TTC549 (cell line): Measurements from ENCODE around the gene TMEM167B.
A peak's percentile ranks its signal among the peaks of the same experiment; 100 is the strongest.
"Not testable (repeated sequence)": the region's sequence is repeated elsewhere in the genome, so short reads cannot be mapped to it uniquely, and the experiment has no call there.

Source experiments
- FAIRE-seq: peaks from 2 replicates; lab custom pipeline; 2012; peaks lifted over from hg19 to GRCh38; lab: Jason Lieb, UNC

Gene TMEM167B

DNA sequence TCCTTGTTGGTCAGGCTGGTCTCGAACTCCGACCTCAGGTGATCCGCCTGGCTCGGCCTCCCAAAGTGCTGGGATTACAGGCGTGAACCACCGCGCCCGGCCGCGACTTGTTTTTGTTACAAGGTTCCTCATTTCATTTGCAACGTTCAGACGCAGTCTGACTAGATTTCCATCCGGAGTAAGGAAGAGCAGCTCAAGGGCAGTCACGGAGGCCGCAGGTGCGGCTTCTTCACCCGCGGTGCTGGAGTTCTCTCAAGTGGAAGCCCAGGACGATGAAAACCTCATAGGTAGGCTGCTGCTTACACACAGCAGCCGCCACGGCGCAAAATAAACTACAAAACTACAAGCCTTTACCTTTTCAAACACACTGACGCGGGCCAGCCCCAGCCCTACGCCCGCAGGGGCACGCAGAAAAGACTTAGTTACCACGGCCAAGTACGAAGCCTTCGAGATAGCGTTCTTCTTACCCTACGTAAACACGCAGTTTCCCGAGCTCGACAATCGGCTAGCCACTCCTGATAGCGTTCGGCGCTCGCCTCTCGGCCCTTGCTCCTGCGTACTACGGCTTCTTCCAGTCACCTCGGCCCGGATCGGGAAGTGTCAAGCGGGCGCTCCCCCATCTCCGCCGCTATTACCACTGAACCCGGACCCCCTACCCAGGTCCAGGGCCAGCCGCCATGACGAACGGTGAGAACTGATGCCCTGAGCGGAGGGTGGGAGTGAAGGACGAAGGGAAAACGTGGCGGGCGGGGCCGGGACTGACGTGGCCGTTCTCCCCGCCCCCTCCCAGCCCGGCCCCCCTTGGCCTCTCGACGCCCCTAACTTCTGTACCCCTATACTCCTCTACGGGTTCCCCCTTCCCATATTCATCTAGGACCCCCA is at the start of gene TMEM167B:
TMEM167B (plus strand) TSS at position 569 of the 882 bp plus-strand sequence; CDS start at position 678, 109 bp downstream.
- FAIRE-seq: no peak

DNA sequence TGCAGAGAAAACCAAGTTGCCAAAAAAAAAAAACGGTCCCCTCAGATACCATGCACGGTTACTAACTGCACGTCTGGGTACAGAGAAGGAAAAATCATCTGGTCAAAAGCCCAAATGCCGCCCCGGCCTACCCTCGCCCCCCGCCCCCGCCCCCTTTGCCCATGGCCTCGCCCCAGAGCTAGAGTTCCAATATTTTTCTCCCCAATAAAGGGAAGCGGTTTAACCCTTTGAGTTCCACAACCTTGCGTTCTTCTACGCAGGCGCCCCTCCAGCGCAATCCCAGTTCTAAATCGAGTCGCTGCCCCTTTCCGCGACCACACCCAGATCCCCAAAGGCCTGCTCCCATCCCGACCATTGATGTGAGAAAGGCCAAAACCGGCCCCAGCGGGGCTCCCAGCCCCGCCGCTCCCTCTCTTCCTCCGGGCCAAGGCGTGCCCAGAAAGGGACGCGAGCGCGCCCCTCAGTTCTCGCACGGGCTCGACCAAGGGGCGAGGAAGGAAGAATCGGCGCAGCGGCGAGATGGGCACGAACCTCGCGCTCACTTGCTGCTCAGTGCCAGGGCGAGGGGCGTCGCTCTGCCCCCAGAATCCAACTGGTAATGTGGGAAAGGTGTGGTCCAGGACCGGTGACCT is 49.5 kb upstream of the TMEM167B start:
- no peak for FAIRE-seq

DNA sequence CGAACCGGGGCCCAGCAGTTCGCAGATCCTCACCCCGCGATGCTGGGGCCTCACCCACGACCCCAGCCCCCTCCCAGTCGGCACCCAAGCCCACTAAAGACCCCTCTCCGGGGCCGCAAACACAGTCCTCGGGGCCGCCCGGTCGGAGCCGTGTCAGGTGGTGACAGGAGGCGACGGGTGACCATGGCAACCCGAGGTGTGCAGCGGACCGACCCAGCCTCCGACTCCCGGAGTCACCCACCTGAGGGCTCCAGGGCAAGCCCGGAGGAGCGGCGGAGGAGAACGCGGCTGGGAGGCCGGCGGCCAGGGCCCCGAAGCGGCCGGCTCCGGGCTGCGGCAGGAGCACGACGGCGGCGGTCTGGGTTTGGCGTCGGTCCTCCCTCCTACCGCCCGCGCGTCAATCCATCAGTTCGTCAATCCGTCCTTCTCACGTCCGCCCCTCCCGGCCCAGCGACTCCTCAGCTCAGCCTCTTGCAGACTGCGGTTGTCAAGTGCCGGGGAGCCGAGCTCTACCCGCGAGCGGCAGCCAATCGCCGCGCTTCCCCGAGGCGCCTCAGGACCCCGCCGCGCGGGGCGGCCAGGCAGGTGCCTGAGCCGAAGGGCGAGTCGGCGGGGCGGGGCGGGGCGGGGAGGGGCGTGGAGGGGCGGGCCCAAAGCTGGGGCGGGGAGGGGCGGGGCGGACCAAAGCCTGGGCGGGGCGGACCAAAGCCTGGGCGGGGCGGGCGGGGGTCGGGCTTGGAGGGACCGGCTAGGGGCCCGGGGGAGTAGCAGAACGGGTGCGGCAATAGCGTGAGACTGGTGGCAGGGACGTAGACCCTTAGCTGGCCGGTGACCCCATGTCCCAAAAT is 48.7 kb upstream of the TMEM167B start, which contains the start of gene WDR47:
WDR47 (minus strand) TSS at position 482 of the 848 bp plus-strand sequence. CDS start 18,590 bp downstream, outside the sequence.
- no peak for FAIRE-seq

- FAIRE-seq: no peak
Observed at GRCh38 chr1:109045595-109045994, 45.0 kb upstream of the TMEM167B start.

- FAIRE-seq: no peak
Observed at GRCh38 chr1:109046671-109047070, 43.9 kb upstream of the TMEM167B start.

DNA sequence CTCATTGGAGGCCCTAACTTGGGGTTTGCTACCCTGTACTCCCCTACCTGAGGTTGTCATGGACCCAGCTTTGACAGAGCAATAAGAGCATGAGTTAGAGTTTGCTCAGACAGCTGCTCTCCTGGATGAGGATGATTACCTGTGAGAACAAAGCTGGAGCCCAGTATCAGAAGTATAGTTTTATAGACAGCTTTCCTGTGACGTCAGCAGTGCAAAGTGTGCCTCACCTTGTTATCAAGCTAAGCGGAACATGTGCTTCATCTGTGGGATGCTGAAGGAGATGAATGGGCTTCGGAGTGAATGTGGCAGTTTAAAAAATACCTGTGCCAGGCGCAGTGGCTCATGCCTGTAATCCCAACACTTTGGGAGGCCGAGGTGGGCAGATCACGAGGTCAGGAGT is 43.2 kb upstream of the TMEM167B start:
- FAIRE-seq: no peak

DNA sequence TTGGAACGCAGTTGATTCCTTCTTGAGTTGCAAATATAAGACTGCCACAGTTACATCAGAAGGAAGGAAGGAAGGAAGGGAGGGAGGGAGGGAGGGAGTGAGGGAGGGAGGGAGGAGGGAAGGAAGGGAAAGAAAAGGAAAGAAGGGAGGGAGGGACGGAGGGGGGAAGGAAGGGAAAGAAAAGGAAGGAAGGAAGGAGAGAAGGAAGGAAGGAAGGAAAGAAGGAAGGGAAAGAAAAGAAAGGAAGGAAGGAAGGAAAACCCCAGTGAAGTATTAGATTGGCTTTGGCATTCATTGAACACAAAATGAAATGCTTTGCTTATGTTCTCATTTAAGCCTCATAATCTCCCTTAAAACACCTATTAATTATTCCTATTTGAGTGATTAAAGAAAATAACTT is 42.2 kb upstream of the TMEM167B start:
- no peak for FAIRE-seq

DNA sequence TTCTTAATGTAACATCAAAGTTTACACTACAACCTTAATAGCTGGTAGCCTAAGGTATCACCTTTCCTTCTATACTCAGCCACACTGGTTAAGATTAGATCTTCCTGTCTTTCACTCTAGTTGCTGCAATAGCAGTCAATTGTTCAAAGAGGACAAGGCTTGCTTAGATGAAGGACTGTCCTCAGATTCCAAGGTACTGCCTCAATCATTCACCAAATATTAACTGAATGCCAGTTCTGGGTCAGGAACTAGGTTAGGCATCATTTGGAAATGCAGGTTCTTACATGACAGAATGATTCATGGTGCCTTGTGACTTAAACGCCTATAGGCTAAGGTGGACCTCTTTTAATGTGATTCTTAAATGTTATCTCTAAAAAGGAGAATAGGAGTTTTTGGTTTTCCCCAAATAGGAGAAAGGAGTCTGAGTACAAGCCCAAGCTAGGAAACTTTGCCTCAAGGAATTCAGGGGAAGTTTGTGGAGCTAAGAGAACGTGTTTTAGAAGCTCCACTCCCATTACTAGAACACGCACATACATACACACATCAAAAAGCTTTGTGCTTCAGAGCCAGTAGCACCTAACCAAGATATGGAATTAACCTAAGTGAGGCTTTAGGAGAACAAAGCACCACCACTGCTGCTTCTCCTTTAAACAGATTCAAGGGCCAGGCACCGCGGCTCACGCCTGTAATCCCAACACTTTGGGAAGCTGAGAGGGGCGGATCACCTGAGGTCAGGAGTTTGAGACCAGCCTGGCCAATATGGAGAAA is 40.2 kb upstream of the TMEM167B start:
- no peak for FAIRE-seq

GRCh38 chr1:109052145-109052544 is 38.4 kb upstream of the TMEM167B start:
- FAIRE-seq: not testable (repeated sequence)

DNA sequence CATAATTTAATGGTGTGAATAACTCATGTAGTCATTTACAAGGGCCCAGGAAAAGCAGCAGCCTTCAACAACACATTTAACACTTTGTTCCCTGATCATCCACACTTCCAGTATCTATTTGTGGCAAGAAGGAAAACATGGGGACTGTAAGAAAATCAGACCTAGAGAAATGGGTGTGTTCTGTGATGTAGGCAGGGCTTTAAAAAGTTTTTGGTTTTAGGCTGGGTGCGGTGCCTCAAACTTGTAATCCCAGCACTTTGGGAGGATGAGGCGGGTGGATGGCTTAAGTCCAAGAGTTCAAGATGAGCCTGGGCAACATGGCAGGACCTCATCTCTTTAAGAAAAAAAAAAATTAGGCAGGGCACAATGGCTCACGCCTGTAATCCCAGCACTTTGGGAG is 34.5 kb upstream of the TMEM167B start:
- FAIRE-seq: no peak

GRCh38 chr1:109059026-109059425 is 31.5 kb upstream of the TMEM167B start:
- FAIRE-seq: no peak

DNA sequence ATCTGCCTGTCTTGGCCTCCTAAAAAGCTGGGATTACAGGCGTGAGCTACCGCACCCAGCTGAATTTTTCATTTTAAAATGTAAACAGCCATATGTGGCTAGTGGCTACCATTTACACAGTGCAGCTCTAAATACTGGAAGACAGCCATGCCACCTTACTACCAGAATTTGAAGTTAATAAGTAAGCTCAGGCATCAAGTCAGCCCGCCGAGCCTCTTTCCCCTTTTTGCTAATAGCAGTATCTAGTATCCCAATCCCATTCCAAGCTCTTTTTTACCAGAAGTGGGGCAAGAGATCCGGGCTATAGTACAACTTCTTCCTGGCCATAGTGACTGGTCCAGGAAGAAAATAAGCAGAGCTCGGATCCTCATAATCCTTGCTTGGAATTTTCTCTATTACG is 29.9 kb upstream of the TMEM167B start:
- FAIRE-seq: no peak

DNA sequence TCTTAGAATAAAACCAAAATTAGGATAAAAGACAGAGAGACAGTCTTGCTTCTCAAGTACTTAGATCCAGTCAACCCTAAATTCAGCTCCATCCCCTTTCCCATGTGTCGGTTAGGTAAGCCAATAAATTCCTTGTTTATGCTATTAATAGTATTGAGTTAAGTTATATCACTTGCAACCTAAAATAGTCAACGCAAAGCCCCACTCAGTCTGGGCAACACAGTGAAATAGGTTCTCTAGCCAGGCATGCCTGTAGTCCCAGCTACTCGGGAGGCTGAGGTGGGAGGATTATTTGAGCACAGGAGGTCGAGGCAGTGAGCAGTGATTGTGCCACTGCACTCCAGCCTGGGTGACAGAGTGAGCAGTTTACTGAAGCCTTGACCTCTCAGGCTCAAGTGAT is 29.4 kb upstream of the TMEM167B start:
- no peak for FAIRE-seq

DNA sequence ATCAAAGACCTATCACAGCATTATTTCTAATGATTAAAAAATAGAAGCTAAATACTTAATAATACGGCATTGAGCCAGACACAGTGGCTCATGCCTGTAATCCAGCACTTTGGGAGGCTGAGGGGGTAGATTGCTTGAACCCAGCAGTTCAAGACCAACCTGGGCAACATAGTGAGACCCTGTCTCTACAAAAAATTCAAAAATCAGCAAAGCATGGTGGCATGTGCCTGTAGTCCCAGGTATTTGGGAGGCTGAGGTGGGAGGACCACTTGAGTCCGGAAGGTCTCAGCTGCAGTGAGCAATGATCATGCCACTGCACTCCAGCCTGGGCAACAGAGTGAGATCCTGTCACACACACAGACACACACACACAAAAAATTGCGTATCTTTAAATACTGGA is 25.4 kb upstream of the TMEM167B start:
- no peak for FAIRE-seq

DNA sequence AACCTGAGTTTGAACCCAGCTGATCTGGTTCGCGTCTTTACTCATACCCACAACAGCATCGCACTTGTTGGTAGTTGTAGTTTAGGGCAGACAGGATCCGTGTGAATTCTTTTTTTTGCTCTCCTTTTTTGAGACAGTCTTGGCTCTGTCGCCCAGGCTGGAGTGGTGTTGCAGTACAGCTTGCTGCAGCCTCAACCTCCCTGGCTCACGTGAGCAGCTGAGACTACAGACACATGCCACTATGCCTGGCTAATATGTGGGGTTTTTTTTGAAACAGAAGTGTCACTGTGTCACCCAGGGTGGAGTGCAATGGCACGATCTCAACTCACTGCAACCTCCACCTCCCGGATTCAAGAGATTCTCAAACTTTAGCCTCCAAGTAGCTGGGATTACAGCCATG is 22.7 kb upstream of the TMEM167B start:
- no peak for FAIRE-seq

DNA sequence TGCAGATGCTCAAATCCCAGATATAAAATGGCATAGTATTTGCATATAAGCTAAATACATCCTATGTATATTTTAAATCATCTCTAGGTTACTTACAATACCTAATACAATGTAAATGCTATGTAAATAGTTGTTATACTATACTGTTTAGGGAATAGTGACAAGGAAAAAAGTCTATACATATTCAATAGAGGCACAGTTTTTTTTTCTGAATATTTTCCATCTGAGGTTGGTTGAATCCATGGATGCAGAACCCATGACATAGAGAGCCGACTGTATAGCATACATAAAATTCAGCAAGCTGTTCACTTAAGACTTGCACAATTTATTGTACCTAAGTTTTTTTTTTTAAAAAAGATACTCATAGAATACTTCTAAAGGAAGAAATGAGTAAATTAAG is 21.3 kb upstream of the TMEM167B start:
- no peak for FAIRE-seq

GRCh38 chr1:109075531-109076490 is 14.8 kb upstream of the TMEM167B start, which contains the start of gene TAF13:
Gene TAF13 (minus strand): TSS chr1:109076003. CDS start chr1:109075947, 56 bp downstream.
- peak; percentile 75 for FAIRE-seq

- FAIRE-seq: no peak
Observed at GRCh38 chr1:109078317-109078716, 12.2 kb upstream of the TMEM167B start.

- FAIRE-seq: no peak
Observed at GRCh38 chr1:109079240-109079622, 11.3 kb upstream of the TMEM167B start.

DNA sequence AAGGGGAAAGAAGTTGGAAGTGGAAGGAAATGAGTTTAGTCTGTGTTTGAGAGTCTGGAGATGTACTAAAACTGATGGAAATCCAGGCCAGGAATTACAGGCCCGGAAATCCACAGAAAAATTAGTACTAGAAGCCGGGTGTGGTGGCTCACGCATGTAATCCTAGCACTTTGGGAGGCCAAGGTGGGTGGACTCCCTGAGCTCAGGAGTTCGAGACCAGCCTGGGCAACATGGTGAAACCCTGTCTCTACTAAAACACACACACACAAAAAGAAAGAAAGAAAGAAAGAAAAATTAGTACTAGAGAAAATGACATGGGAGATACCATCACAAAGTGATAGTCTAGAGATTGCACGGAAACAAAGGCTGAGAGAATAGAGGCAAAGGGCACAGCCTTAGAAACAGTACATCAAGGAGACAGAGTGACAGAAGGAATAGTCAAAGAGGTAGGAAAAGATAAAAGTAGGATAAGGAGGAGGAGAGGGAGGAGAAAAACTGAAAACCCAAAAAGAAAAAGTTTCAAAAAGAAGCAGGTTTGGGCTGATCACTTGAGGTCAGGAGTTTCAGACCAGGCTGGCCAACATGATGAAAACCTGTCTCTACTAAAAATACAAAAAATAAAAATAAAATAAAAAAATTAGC is 10.0 kb upstream of the TMEM167B start:
- no peak for FAIRE-seq
